ENCODE results near the gene NMNAT3.

Gene NMNAT3

GRCh38 chr3:139521144-139521543 lies 156.6 kb downstream of the NMNAT3 start:
- no peaks in the 10 kb centered on the region for H3K4me1 ChIP-seq (ENCODE audit: control insufficient read depth, insufficient read depth, low read length, unreplicated experiment)
- no peaks in the 10 kb centered on the region for H3K27me3 ChIP-seq (ENCODE audit: insufficient read depth, low read length)
- no peak overlapping the region for H3K27ac ChIP-seq (ENCODE audit: low read depth, low read length)
- no peak overlapping the region for H3K4me3 ChIP-seq (ENCODE audit: low read depth, low read length)
- no peaks in the 10 kb centered on the region for H3K79me2 ChIP-seq (ENCODE audit: control insufficient read depth, insufficient read depth, low read length, unreplicated experiment)
- H2AFZ ChIP-seq (ENCODE audit: low read length, unreplicated experiment), result no peak overlapping the region
- H3K36me3 ChIP-seq (ENCODE audit: insufficient read depth, low read length), result no peaks in the 10 kb centered on the region

- no peak overlapping the region for H2AFZ ChIP-seq (ENCODE audit: low read length, unreplicated experiment)
- H3K36me3 ChIP-seq (ENCODE audit: insufficient read depth, low read length), result no peaks in the 10 kb centered on the region
- H3K79me2 ChIP-seq (ENCODE audit: control insufficient read depth, insufficient read depth, low read length, unreplicated experiment), result no peaks in the 10 kb centered on the region
- no peaks in the 10 kb centered on the region for H3K4me1 ChIP-seq (ENCODE audit: control insufficient read depth, insufficient read depth, low read length, unreplicated experiment)
- no peak overlapping the region for H3K27ac ChIP-seq (ENCODE audit: low read depth, low read length)
- no peak overlapping the region for H3K4me3 ChIP-seq (ENCODE audit: low read depth, low read length)
- H3K27me3 ChIP-seq (ENCODE audit: insufficient read depth, low read length), result no peaks in the 10 kb centered on the region
Measured at GRCh38 chr3:139519998-139520737, 157.6 kb downstream of the NMNAT3 start.

GRCh38 chr3:139518926-139519842 lies 158.6 kb downstream of the NMNAT3 start:
- no peak overlapping the region for H2AFZ ChIP-seq (ENCODE audit: low read length, unreplicated experiment)
- no peaks in the 10 kb centered on the region for H3K4me1 ChIP-seq (ENCODE audit: control insufficient read depth, insufficient read depth, low read length, unreplicated experiment)
- no peak overlapping the region for H3K27ac ChIP-seq (ENCODE audit: low read depth, low read length)

GRCh38 chr3:139518306-139518705 lies 159.5 kb downstream of the NMNAT3 start:
- no peaks in the 10 kb centered on the region for H3K79me2 ChIP-seq (ENCODE audit: control insufficient read depth, insufficient read depth, low read length, unreplicated experiment)
- no peaks in the 10 kb centered on the region for H3K36me3 ChIP-seq (ENCODE audit: insufficient read depth, low read length)
- no peaks in the 10 kb centered on the region for H3K27me3 ChIP-seq (ENCODE audit: insufficient read depth, low read length)
- H2AFZ ChIP-seq (ENCODE audit: low read length, unreplicated experiment), result no peak overlapping the region
- no peaks in the 10 kb centered on the region for H3K4me1 ChIP-seq (ENCODE audit: control insufficient read depth, insufficient read depth, low read length, unreplicated experiment)
- no peak overlapping the region for H3K4me3 ChIP-seq (ENCODE audit: low read depth, low read length)
- H3K27ac ChIP-seq (ENCODE audit: low read depth, low read length), result no peak overlapping the region

More at GRCh38 chr3:139518926-139519842, 158.6 kb downstream of the NMNAT3 start:
- Histone ChIP-seq H3K4me3 (ENCODE audit: low read depth, low read length) (no peak overlapping the region), H3K79me2 (ENCODE audit: control insufficient read depth, insufficient read depth, low read length, unreplicated experiment) (no peaks in the 10 kb centered on the region), H3K36me3 (ENCODE audit: insufficient read depth, low read length) (no peaks in the 10 kb centered on the region), H3K27me3 (ENCODE audit: insufficient read depth, low read length) (no peaks in the 10 kb centered on the region)

GRCh38 chr3:139517321-139518065 lies 160.3 kb downstream of the NMNAT3 start:
- Histone ChIP-seq H2AFZ (ENCODE audit: low read length, unreplicated experiment) (no peak overlapping the region), H3K4me3 (ENCODE audit: low read depth, low read length) (no peak overlapping the region), H3K4me1 (ENCODE audit: control insufficient read depth, insufficient read depth, low read length, unreplicated experiment) (no peaks in the 10 kb centered on the region), H3K79me2 (ENCODE audit: control insufficient read depth, insufficient read depth, low read length, unreplicated experiment) (no peaks in the 10 kb centered on the region), H3K27me3 (ENCODE audit: insufficient read depth, low read length) (no peaks in the 10 kb centered on the region), H3K36me3 (ENCODE audit: insufficient read depth, low read length) (no peaks in the 10 kb centered on the region), H3K27ac (ENCODE audit: low read depth, low read length) (no peak overlapping the region)

- no peak overlapping the region for H3K4me3 ChIP-seq (ENCODE audit: low read depth, low read length)
- no peaks in the 10 kb centered on the region for H3K36me3 ChIP-seq (ENCODE audit: insufficient read depth, low read length)
- H3K4me1 ChIP-seq (ENCODE audit: control insufficient read depth, insufficient read depth, low read length, unreplicated experiment), result no peaks in the 10 kb centered on the region
- H2AFZ ChIP-seq (ENCODE audit: low read length, unreplicated experiment), result no peak overlapping the region
- H3K27ac ChIP-seq (ENCODE audit: low read depth, low read length), result no peak overlapping the region
- no peaks in the 10 kb centered on the region for H3K79me2 ChIP-seq (ENCODE audit: control insufficient read depth, insufficient read depth, low read length, unreplicated experiment)
- no peaks in the 10 kb centered on the region for H3K27me3 ChIP-seq (ENCODE audit: insufficient read depth, low read length)
Measured at GRCh38 chr3:139514741-139515140, 163.0 kb downstream of the NMNAT3 start.

All from ACC112 (cell line).